GM13976 (cell line): Measurements from ENCODE around the gene BEST2.

Experiments used
- DNase-seq: peaks from one replicate; pipeline ENCODE4 v3.0.0; 2012; ENCODE audit warnings: low spot score
- CTCF ChIP-seq: IDR thresholded peaks from 2 replicates; pipeline ENCODE4 v1.5.1; 2012; ENCODE audit warnings: borderline replicate concordance, mild to moderate bottlenecking; ENCODE audit not compliant: insufficient read depth; ENCODE audit errors: extremely low read depth, missing control alignments, control extremely low read depth
- in situ Hi-C: fragments of 300-500 bp; cut with MboI; formaldehyde crosslinking; loops from one replicate; pipeline ENCODE4 v1.12.0; 2022; ENCODE audit warnings: low sequenced_read_pairs, mixed read lengths, inconsistent platforms; ENCODE audit not compliant: unreplicated experiment

Gene BEST2

GRCh38 chr19:12786141-12786870, 34.7 kb downstream of the BEST2 start:
- no peak for TF ChIP-seq CTCF
- in situ Hi-C loops, result no loop called here
- no peak for DNase-seq

- DNase-seq, result no peak
- in situ Hi-C loops, result no loop called here
- no peak for TF ChIP-seq CTCF
Observed at GRCh38 chr19:12786952-12787351, 35.4 kb downstream of the BEST2 start.

- DNase-seq, result no peak
- in situ Hi-C loops, result no loop called here
- TF ChIP-seq CTCF, result no peak
Observed at GRCh38 chr19:12787458-12787857, 35.9 kb downstream of the BEST2 start.

GRCh38 chr19:12788042-12788681, 36.6 kb downstream of the BEST2 start:
- TF ChIP-seq CTCF, result no peak
- no peak for DNase-seq
- in situ Hi-C loops, result no loop called here

- in situ Hi-C loops, result no loop called here
- peak; percentile 82 for DNase-seq
- TF ChIP-seq CTCF, result no peak
Observed at GRCh38 chr19:12788682-12789097, 37.1 kb downstream of the BEST2 start.

- no peak for TF ChIP-seq CTCF
- no peak for DNase-seq
- in situ Hi-C loops, result no loop called here
Observed at GRCh38 chr19:12789098-12789903, 37.7 kb downstream of the BEST2 start.
